VCaP (cell line): Measurements from ENCODE around the gene TMEM50B.

Experiments used
- H3K27ac ChIP-seq: fragments of 450-650 bp; 2 replicates; pipeline ENCODE4 v1.5.1; 2017
- CTCF ChIP-seq: fragments of 450-650 bp; conservative IDR thresholded peaks from 2 replicates; pipeline ENCODE4 v1.5.1; 2017; ENCODE audit warnings: mild to moderate bottlenecking, moderate library complexity

TMEM50B gene

GRCh38 chr21:33425825-33426224 is 53.9 kb downstream of the TMEM50B start:
- H3K27ac ChIP-seq = peak overlapping the region; percentile 2; the same call in 1 of the 2 replicates
- TF ChIP-seq CTCF = no peak

- H3K27ac ChIP-seq = no peak overlapping the region; the same call in 1 of the 2 replicates
- TF ChIP-seq CTCF = no peak
Measured at GRCh38 chr21:33424214-33424613, 55.6 kb downstream of the TMEM50B start.

GRCh38 chr21:33421713-33422393 is 57.9 kb downstream of the TMEM50B start:
- no peak overlapping the region for H3K27ac ChIP-seq
- no peak for TF ChIP-seq CTCF

GRCh38 chr21:33419538-33420123 is 60.1 kb downstream of the TMEM50B start:
- no peak for TF ChIP-seq CTCF
- peak overlapping the region; percentile 92 for H3K27ac ChIP-seq

GRCh38 chr21:33418691-33419090 is 61.1 kb downstream of the TMEM50B start:
- peak overlapping the region; percentile 92 for H3K27ac ChIP-seq
- no peak for TF ChIP-seq CTCF

GRCh38 chr21:33414926-33415325 is 64.8 kb downstream of the TMEM50B start:
- no peak for TF ChIP-seq CTCF
- peak overlapping the region; percentile 92 for H3K27ac ChIP-seq

GRCh38 chr21:33414068-33414467 is 65.7 kb downstream of the TMEM50B start:
- peak overlapping the region; percentile 92 for H3K27ac ChIP-seq

More at GRCh38 chr21:33414068-33414467, 65.7 kb downstream of the TMEM50B start:
- no peak for TF ChIP-seq CTCF
